GM23338 (cell line): ENCODE data around the gene MYO5B.

Experiments used
- CREB1 ChIP-seq: fragments of 250-450 bp; sonication (Bioruptor Pico); IDR thresholded peaks from 2 replicates; pipeline ENCODE4 v1.5.0; 2020; ENCODE audit warnings: low read depth, mild to moderate bottlenecking, moderate library complexity
- EZH2 ChIP-seq: fragments of 200-600 bp; sonication (generic); IDR thresholded peaks from one replicate; pipeline ENCODE4 v1.8.0; 2017; ENCODE audit warnings: antibody characterized with exemption, mild to moderate bottlenecking, low read depth; ENCODE audit not compliant: unreplicated experiment
- EZH2phosphoT487 ChIP-seq: fragments of 200-600 bp; sonication (generic); IDR thresholded peaks from one replicate; pipeline ENCODE4 v1.8.1; 2018; ENCODE audit warnings: antibody characterized with exemption; ENCODE audit not compliant: unreplicated experiment
- JUNB ChIP-seq: IDR thresholded peaks from one replicate; pipeline ENCODE4 v1.6.1; 2016; ENCODE audit warnings: antibody characterized with exemption; ENCODE audit not compliant: unreplicated experiment
- NANOG ChIP-seq: IDR thresholded peaks from 2 replicates; pipeline ENCODE4 v1.6.1; 2016; ENCODE audit warnings: antibody characterized with exemption, borderline replicate concordance
- POLR2AphosphoS5 ChIP-seq: IDR thresholded peaks from 2 replicates; pipeline ENCODE4 v1.6.1; 2016; ENCODE audit warnings: antibody characterized with exemption, low read depth
- STAT1 ChIP-seq: IDR thresholded peaks from one replicate; pipeline ENCODE4 v1.6.1; 2016; ENCODE audit warnings: antibody characterized with exemption; ENCODE audit not compliant: unreplicated experiment
- ZNF114 ChIP-seq: fragments of 250-450 bp; sonication (Bioruptor Pico); IDR thresholded peaks from 2 replicates; pipeline ENCODE4 v1.5.0; 2020; ENCODE audit warnings: mild to moderate bottlenecking, moderate library complexity
- ZNF331 ChIP-seq: fragments of 250-450 bp; sonication (Bioruptor Pico); IDR thresholded peaks from 2 replicates; pipeline ENCODE4 v1.5.0; 2020; ENCODE audit warnings: low read depth, mild to moderate bottlenecking, moderate library complexity
- TF ChIP-seq, protein P1 (sequence below), 2 experiments: fragments of 200-600 bp in 1 of 2; sonication (generic) in 1 of 2; conservative IDR thresholded peaks; 2 replicates each; pipeline versions ENCODE4 v1.5.1 to v1.6.1; 2016 to 2017; ENCODE audit warnings: antibody characterized with exemption in 2 of 2, low read depth in 2 of 2, mild to moderate bottlenecking in 2 of 2, moderate library complexity in 1 of 2
- TF ChIP-seq, protein P2 (sequence below): IDR thresholded peaks from one replicate; pipeline ENCODE4 v1.6.1; 2018; ENCODE audit warnings: antibody characterized with exemption; ENCODE audit not compliant: unreplicated experiment
- TF ChIP-seq, protein P3 (sequence below): IDR thresholded peaks from 2 replicates; pipeline ENCODE4 v1.6.1; 2016; ENCODE audit warnings: antibody characterized with exemption

GRCh38 chr18:49814147-49814499 lies 380.8 kb downstream of the MYO5B start:
- TF ChIP-seq, protein P1, sequence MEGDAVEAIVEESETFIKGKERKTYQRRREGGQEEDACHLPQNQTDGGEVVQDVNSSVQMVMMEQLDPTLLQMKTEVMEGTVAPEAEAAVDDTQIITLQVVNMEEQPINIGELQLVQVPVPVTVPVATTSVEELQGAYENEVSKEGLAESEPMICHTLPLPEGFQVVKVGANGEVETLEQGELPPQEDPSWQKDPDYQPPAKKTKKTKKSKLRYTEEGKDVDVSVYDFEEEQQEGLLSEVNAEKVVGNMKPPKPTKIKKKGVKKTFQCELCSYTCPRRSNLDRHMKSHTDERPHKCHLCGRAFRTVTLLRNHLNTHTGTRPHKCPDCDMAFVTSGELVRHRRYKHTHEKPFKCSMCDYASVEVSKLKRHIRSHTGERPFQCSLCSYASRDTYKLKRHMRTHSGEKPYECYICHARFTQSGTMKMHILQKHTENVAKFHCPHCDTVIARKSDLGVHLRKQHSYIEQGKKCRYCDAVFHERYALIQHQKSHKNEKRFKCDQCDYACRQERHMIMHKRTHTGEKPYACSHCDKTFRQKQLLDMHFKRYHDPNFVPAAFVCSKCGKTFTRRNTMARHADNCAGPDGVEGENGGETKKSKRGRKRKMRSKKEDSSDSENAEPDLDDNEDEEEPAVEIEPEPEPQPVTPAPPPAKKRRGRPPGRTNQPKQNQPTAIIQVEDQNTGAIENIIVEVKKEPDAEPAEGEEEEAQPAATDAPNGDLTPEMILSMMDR (conservative IDR thresholded peaks at IDR 0.05; ENCODE audit: low read depth in 2 of 2): no peak
- TF ChIP-seq EZH2 (no peak), POLR2AphosphoS5 (no peak), STAT1 (no peak), JUNB (no peak), NANOG (no peak), EZH2phosphoT487 (no peak), ZNF331 (CRISPR knock-in tag) (no peak), CREB1 (peak; percentile 10; the same call in 1 of the 2 replicates), ZNF114 (no peak)
- TF ChIP-seq, protein P2, sequence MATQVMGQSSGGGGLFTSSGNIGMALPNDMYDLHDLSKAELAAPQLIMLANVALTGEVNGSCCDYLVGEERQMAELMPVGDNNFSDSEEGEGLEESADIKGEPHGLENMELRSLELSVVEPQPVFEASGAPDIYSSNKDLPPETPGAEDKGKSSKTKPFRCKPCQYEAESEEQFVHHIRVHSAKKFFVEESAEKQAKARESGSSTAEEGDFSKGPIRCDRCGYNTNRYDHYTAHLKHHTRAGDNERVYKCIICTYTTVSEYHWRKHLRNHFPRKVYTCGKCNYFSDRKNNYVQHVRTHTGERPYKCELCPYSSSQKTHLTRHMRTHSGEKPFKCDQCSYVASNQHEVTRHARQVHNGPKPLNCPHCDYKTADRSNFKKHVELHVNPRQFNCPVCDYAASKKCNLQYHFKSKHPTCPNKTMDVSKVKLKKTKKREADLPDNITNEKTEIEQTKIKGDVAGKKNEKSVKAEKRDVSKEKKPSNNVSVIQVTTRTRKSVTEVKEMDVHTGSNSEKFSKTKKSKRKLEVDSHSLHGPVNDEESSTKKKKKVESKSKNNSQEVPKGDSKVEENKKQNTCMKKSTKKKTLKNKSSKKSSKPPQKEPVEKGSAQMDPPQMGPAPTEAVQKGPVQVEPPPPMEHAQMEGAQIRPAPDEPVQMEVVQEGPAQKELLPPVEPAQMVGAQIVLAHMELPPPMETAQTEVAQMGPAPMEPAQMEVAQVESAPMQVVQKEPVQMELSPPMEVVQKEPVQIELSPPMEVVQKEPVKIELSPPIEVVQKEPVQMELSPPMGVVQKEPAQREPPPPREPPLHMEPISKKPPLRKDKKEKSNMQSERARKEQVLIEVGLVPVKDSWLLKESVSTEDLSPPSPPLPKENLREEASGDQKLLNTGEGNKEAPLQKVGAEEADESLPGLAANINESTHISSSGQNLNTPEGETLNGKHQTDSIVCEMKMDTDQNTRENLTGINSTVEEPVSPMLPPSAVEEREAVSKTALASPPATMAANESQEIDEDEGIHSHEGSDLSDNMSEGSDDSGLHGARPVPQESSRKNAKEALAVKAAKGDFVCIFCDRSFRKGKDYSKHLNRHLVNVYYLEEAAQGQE: no peak
- TF ChIP-seq, protein P3, sequence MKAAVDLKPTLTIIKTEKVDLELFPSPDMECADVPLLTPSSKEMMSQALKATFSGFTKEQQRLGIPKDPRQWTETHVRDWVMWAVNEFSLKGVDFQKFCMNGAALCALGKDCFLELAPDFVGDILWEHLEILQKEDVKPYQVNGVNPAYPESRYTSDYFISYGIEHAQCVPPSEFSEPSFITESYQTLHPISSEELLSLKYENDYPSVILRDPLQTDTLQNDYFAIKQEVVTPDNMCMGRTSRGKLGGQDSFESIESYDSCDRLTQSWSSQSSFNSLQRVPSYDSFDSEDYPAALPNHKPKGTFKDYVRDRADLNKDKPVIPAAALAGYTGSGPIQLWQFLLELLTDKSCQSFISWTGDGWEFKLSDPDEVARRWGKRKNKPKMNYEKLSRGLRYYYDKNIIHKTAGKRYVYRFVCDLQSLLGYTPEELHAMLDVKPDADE: no peak
